ENCODE data around the gene GRIK3.

The GRIK3 gene

DNA sequence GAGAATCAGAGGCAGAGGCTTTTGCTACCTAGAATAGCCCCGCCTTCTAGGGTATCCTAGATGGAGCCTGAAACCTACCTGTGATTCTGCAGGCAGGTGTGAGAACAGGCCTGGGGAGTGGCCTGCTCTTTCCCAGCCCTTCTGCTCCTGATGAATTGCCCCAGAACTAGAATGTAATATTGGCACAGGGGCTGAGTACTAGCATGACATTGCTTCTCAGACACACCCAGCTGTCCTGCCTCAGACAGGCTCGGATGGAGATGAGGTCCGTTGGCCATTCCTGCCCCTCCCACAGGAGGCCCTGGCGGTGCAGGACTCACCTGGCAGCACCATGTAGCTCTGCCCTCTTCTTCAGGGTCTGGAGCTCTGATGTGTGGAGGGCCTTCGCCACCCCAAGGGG, 237.6 kb downstream of the GRIK3 start:
- DNase-seq (ENCODE audit: low read depth), result no peak
- TF ChIP-seq, protein P1, sequence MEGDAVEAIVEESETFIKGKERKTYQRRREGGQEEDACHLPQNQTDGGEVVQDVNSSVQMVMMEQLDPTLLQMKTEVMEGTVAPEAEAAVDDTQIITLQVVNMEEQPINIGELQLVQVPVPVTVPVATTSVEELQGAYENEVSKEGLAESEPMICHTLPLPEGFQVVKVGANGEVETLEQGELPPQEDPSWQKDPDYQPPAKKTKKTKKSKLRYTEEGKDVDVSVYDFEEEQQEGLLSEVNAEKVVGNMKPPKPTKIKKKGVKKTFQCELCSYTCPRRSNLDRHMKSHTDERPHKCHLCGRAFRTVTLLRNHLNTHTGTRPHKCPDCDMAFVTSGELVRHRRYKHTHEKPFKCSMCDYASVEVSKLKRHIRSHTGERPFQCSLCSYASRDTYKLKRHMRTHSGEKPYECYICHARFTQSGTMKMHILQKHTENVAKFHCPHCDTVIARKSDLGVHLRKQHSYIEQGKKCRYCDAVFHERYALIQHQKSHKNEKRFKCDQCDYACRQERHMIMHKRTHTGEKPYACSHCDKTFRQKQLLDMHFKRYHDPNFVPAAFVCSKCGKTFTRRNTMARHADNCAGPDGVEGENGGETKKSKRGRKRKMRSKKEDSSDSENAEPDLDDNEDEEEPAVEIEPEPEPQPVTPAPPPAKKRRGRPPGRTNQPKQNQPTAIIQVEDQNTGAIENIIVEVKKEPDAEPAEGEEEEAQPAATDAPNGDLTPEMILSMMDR (conservative IDR thresholded peaks at IDR 0.05; ENCODE audit: low read depth, low read length), result no peak
- no peak overlapping the region for H3K4me3 ChIP-seq (ENCODE audit: low read length)

DNA sequence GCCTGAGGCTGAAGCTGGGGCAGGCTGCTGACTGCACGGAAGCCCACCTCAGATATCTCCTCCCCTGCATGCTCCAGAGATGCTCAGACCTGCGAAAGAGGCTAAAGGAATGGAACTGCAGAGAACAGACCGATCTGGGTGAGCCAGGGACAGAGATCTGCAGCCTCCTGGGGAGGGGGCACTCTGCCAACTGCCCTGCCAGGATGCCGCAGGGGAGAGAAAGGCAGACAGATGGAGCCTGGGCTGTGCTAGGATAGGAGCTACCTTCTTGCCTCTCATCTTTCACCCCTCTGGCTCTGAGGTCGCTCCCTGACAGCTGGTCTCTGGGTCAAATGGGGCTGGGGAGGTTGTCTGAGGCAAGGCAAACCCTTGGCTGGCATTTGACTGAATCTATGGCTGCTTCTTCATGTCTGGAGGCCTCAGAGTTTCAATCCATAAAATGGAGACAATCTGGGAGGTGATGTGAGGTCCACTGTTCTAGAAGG, 238.2 kb downstream of the GRIK3 start:
- H3K4me3 ChIP-seq (ENCODE audit: low read length), result no peak overlapping the region
- TF ChIP-seq, protein P1 (conservative IDR thresholded peaks at IDR 0.05; ENCODE audit: low read depth, low read length), result no peak
- no peak for DNase-seq (ENCODE audit: low read depth)

DNA sequence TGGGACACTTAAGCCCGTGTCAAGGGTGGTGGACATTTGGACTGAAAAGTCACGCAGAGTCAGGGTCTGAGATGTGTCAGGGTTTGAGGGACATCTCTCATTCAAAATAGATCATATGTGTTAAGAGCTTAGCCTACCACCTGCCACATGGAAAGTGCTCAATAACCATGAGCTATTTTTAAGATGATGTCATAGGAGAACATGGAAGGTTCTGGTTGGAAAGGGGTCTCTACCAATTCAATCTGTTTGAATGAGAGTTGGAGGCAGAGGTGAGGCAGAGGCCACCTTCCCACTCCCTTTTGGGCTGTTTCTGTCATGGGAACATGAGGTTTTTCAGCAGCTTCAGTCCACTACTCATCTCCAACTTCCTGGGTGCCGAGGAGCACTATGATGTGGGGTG, 239.9 kb downstream of the GRIK3 start:
- H3K4me3 ChIP-seq (ENCODE audit: low read length), result no peak overlapping the region
- no peak for DNase-seq (ENCODE audit: low read depth)
- TF ChIP-seq, protein P1 (conservative IDR thresholded peaks at IDR 0.05; ENCODE audit: low read depth, low read length), result no peak

DNA sequence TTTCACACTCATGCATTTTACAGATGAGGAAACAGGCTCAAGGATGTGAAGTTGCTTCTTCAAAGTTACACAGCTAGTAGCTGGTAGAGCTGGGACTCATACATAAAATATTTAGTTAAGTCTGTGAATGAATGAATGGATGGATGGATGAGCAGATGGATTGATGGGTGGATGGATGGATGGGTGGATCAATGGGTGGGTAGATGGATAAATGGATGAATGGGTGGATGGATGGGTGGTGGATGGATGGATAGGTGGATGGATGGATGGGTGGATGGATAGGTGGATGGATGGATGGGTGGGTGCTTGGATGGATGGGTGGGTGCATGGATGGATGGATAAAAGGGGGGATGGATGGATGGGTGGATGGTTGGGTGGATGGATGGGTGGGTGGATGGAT, 240.9 kb downstream of the GRIK3 start:
- H3K4me3 ChIP-seq (ENCODE audit: low read length), result no peak overlapping the region
- DNase-seq (ENCODE audit: low read depth), result no peak
- TF ChIP-seq, protein P1 (conservative IDR thresholded peaks at IDR 0.05; ENCODE audit: low read depth, low read length), result no peak

DNA sequence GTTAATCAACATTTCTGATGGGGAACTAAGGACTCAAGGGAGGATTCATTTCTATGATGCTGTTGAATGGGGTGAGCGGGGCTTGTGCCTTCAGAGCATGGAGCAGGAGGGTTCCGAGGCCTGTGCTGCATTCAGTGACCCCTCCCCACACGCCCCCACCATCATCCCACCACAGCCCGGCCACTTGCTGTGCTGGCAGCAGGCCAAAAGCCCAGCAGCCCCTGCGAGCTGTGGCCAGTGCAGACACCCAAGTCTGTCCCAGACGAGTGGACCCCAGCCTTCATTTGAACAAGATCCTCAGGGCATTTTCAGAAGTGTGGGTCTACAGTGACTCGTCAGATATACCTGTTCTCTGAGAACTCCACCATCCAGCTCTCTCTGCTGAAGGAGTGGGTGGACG, 242.0 kb downstream of the GRIK3 start:
- no peak overlapping the region for H3K4me3 ChIP-seq (ENCODE audit: low read length)
- TF ChIP-seq, protein P1 (conservative IDR thresholded peaks at IDR 0.05; ENCODE audit: low read depth, low read length), result no peak
- no peak for DNase-seq (ENCODE audit: low read depth)

DNA sequence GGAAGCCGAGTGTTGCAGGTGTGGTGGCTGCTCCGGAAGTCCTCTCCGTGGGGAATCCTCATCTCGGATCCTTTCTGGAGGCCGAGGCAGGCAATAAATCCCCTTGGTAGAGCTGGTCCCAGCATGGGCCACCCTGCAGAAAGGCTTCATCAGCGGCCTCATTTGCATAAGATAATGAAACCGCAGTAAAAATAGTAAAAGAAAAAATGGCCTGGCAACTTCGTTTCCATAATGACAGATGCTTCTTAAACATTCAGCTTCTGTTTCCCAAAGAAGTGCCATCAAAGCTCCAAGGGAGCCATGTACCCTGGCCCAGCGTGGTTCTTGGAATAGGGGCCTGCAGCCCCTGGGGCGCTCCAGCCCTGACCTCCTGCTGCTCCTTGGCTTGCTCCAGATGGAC, 244.1 kb downstream of the GRIK3 start:
- TF ChIP-seq, protein P1 (conservative IDR thresholded peaks at IDR 0.05; ENCODE audit: low read depth, low read length), result no peak
- no peak overlapping the region for H3K4me3 ChIP-seq (ENCODE audit: low read length)
- DNase-seq (ENCODE audit: low read depth), result no peak

DNA sequence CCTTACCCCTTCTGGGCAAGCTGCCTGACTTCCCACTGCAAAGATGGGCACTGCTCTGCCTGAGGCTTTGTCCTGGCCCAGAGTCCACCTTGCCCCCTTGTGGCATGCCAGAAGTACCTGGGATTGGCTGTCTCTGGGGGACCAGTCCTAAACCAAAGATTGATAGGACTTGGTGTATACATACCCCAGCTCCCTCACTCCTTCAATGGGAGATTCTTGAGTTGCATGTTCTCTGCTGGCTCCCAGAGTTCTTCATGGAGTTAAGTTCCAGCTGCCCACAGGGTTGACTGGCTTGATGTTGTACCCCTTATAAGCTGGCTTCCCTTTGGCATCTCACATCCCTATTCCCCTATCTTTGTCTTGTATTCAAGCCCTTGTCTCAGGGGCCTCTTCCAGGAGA, 244.8 kb downstream of the GRIK3 start:
- DNase-seq (ENCODE audit: low read depth), result no peak
- no peak overlapping the region for H3K4me3 ChIP-seq (ENCODE audit: low read length)
- TF ChIP-seq, protein P1 (conservative IDR thresholded peaks at IDR 0.05; ENCODE audit: low read depth, low read length), result no peak

Data from retinal pigment epithelial cell (primary cell).